Astrocyte of the cerebellum (primary cell): ENCODE measurements around the gene GATA3.

Experiments
- DNase-seq: peaks from one replicate; pipeline ENCODE4 v3.0.0-alpha.2; 2011; ENCODE audit warnings: low read depth
- H3K4me3 ChIP-seq: 2 replicates; pipeline ENCODE4 v1.5.1; 2011; ENCODE audit warnings: mild to moderate bottlenecking, low read depth, low read length, moderate library complexity
- in situ Hi-C: cut with HindIII; loops from 2 replicates; pipeline ENCODE4 v1.10.0; 2017; ENCODE audit warnings: low sequenced_read_pairs
- TF ChIP-seq, protein P1 (sequence below): IDR thresholded peaks from 2 replicates; pipeline ENCODE4 v1.5.1; 2012; ENCODE audit warnings: low read length, low read depth, moderate library complexity, mild to moderate bottlenecking; ENCODE audit errors: missing control alignments

Gene GATA3

DNA sequence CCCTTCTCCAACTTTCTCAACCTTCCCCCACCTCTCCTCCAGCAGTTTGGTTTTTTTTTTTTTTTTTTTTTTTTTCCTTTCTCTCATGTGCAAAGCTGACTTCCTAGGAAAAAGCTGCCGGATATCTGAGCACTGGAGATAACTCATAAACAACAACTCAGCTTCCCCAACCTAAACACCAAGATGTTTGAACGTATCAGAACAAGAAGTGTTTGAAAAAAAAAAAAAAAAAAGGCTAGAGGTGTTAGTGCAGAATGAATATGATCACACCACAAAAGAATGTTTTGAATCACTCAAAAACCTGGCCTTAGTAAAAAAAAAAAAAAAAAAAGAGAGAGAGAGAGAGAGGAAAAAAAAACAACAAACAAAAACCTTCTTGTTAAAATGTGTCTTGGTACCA, 11.2 kb downstream of the GATA3 start:
- in situ Hi-C loops, result no loop called here
- DNase-seq, result no peak
- no peak overlapping the region for H3K4me3 ChIP-seq
- TF ChIP-seq, protein P1, sequence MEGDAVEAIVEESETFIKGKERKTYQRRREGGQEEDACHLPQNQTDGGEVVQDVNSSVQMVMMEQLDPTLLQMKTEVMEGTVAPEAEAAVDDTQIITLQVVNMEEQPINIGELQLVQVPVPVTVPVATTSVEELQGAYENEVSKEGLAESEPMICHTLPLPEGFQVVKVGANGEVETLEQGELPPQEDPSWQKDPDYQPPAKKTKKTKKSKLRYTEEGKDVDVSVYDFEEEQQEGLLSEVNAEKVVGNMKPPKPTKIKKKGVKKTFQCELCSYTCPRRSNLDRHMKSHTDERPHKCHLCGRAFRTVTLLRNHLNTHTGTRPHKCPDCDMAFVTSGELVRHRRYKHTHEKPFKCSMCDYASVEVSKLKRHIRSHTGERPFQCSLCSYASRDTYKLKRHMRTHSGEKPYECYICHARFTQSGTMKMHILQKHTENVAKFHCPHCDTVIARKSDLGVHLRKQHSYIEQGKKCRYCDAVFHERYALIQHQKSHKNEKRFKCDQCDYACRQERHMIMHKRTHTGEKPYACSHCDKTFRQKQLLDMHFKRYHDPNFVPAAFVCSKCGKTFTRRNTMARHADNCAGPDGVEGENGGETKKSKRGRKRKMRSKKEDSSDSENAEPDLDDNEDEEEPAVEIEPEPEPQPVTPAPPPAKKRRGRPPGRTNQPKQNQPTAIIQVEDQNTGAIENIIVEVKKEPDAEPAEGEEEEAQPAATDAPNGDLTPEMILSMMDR, result no peak

DNA sequence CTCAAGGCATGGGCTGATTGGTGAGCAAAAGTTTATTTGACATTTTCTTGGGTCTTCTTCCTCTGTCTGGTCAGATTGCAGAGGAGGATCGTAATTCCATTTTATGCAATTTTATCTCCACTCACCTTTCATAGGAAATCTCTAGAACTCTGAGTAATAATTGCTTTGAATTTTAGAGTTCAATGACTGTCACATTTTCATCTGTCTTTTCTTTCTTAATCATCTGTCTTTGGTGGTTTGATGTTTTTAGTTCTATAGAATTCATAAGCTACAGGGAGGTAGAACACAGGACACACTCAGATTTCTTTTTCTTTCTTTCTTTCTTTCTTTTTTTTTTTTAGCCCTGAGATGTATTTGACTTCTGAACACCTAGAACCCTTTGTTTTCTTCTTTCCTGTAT, 11.6 kb downstream of the GATA3 start:
- no peak overlapping the region for H3K4me3 ChIP-seq
- no peak for DNase-seq
- in situ Hi-C loops, result no loop called here
- TF ChIP-seq, protein P1, result no peak

DNA sequence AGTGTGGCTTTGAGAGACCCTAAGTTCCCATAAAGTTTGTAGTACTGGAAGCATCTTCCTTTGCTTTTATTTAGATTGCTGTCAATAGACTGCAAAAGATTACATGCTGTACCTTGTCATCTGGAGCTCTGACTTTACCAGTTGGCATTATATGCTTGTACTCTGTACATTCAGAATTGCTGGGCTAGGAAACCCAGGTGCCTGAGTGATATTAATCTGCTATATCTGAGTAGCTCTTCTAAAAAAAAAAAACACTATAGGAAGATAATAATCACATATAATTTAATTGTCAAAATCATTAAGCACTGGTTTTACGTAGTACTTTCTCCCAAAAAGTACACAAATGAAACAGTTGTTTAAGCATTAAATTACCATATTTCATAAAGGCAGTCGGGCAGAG, 12.3 kb downstream of the GATA3 start:
- TF ChIP-seq, protein P1, result no peak
- no peak for DNase-seq
- no peak overlapping the region for H3K4me3 ChIP-seq
- in situ Hi-C loops, result no loop called here

DNA sequence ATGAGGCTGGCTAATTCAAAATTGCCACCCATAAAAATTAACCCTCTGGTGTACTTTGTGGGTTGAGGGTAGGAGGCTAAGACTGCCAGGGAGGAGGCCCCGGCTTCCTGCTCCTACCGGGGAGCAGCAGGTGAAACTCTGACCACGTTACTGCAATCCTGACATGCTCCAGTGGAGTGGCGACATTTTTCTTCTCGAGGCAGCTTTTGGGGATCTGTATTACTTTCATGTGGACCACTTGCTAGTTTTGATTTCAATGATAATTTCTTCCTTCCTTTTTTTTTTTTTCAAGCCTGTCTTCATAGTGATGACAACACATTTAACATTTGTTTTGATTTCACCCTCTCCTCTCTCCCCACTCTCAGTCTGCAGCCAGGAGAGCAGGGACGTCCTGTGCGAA, 14.6 kb downstream of the GATA3 start:
- in situ Hi-C loops, result no loop called here
- TF ChIP-seq, protein P1, result no peak
- DNase-seq, result no peak
- no peak overlapping the region for H3K4me3 ChIP-seq

DNA sequence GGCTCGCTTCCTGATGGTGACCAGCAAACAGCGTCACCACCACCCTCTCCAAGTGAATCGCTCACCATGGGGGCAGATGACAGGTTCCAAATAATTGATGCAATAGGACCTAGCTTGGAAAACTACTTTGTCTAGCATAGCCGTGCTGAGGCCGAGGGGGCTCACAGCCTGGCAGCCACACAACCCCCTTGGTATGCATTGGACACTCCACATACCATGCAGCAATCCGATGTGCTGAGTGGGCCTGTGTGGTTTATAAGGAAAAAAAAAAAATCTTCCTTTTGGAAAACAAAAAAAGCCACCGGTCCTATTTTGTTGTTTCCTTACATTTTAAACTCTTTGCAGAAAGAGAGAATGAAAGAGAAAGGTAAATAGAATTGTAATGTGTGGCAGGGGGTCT, 15.1 kb downstream of the GATA3 start:
- peak; percentile 20 for DNase-seq
- H3K4me3 ChIP-seq, result no peak overlapping the region
- TF ChIP-seq, protein P1, result no peak
- in situ Hi-C loops, result no loop called here

DNA sequence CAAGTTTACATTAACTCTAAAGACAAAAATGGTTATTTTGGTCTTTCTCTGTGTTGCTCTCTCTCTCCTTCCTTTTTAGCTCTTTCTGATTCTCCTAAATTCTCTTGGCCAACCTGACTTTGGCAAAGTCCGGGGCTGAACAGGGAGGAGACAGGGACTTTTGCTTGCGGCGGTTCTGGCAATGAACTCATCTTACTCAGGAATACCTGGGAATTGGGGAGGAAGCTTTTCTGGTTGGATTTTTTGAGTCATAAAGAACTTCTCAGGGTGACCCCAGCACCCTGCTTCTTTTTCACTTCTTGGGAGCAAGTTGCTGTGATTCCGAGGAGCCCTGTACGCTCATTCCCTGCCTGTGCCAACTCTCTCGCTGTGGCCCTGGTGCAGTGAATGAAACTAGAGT, 16.0 kb downstream of the GATA3 start:
- in situ Hi-C loops, result no loop called here
- H3K4me3 ChIP-seq, result no peak overlapping the region
- DNase-seq, result no peak
- TF ChIP-seq, protein P1, result no peak

DNA sequence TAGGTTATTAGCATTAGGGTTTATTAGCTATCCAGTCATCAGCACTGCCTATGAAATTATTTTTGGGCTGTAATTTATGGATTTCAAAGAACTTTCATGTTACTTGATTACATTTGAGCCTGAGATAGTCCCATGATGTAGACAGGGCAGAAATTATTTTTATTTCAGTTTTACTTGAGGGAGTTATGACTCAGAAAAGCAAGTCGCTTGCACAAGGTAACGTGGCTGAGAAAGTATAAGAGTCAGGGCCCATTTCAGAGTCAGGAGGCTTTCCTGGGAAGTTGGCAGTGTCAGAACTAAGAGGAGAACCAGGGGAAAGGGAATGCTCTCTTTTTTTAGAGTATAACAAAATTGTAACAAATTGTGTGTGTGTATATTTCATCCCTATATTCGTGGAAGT, 16.5 kb downstream of the GATA3 start:
- no peak overlapping the region for H3K4me3 ChIP-seq
- TF ChIP-seq, protein P1, result no peak
- no peak for DNase-seq
- in situ Hi-C loops, result no loop called here
